Measurements from ENCODE around the gene CAMLG. TPM values are rescaled to one million over a fixed set of nuclear protein-coding genes. Genes with fewer than 3 reads are reported as not detected.
A peak's percentile ranks its signal among the peaks of the same experiment; 100 is the strongest.

The CAMLG gene
- polyA plus RNA-seq, 1 of the 3 experiments (the other 2 are of a cell fraction), result 16.9 TPM

DNA sequence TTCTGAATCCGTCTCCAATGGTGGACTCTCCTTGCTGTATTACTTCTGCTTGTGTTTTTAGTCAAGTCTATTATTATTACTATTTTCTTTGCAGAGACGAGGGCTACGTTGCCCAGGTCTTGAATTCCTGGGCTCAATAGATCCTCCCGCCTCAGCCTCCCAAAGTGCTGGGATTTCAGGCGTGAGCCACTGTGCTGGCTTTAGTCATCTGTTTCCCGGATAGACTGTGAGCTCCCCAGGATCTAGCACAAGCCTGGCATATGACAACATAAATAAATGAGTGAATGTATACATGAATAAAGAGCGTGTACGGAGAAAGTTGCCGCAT, 19.8 kb downstream of the CAMLG start:
- whole genome bisulfite sequencing (ENCODE audit: low lambda C conversion rate), result 31% methylated on average over 9 of the region's 9 CpGs
- H3K4me2 ChIP-seq, result peak overlapping the region; percentile 83
- H3K4me1 ChIP-seq (ENCODE audit: control insufficient read depth in 1 of 2, insufficient read depth in 2 of 2, low read depth in 1 of 2, low read length in 1 of 2), result peaks cover 6 to 9% of the 10 kb centered on the region in 2 experiments; a peak in 3 of 4 replicates
- no peak for DNase-seq
- TF ChIP-seq, protein P1, sequence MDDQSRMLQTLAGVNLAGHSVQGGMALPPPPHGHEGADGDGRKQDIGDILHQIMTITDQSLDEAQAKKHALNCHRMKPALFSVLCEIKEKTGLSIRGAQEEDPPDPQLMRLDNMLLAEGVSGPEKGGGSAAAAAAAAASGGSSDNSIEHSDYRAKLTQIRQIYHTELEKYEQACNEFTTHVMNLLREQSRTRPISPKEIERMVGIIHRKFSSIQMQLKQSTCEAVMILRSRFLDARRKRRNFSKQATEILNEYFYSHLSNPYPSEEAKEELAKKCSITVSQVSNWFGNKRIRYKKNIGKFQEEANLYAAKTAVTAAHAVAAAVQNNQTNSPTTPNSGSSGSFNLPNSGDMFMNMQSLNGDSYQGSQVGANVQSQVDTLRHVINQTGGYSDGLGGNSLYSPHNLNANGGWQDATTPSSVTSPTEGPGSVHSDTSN (IDR thresholded peaks at IDR 0.05), result no peak
- peak; percentile 66; the same call in 1 of the 2 replicates for TF ChIP-seq RFX5 (IDR thresholded peaks at IDR 0.05; ENCODE audit: low read length)
- peak overlapping the region; percentile 37 to 58; a peak in 3 of 4 replicates for H3K27ac ChIP-seq (ENCODE audit: low read depth in 2 of 2, low read length in 1 of 2)
- no peaks in the 10 kb centered on the region for H3K36me3 ChIP-seq (replicated peaks in 1 of 2; ENCODE audit: control insufficient read depth in 1 of 2, insufficient read depth in 2 of 2, low read length in 1 of 2)
- H3F3A ChIP-seq (replicated peaks; ENCODE audit: insufficient read depth), result peaks cover 9% of the 10 kb centered on the region
- no peaks in the 10 kb centered on the region for H3K9me3 ChIP-seq
- ChIA-PET POLR2A (interaction anchor here (0.6 to 3.3 kb wide), 9 partner anchors 14 to 532 kb away, joined by 3 to 12 read pairs (median 3); partner anchors contain the start of genes CAMLG, PCBD2, PPP2CA and TXNDC15), CTCF (interaction anchor here (0.5 to 3.0 kb wide), 16 partner anchors 9 to 171 kb away, joined by 3 to 16 read pairs (median 4); partner anchors contain the start of genes CAMLG and PCBD2)
- peak overlapping the region; percentile 87; the same call in 1 of the 2 replicates for H3K9ac ChIP-seq
- no peaks in the 10 kb centered on the region for H3K9me2 ChIP-seq
- peaks cover 46% of the 10 kb centered on the region for H3K79me2 ChIP-seq (ENCODE audit: insufficient read depth)
- H2AFZ ChIP-seq (ENCODE audit: low read depth), result peak overlapping the region; percentile 93
- H3K27me3 ChIP-seq (ENCODE audit: insufficient read depth), result no peaks in the 10 kb centered on the region
- H3K4me3 ChIP-seq (ENCODE audit: low read depth in 2 of 2, low read length in 1 of 2), result peak overlapping the region; percentile 79 to 98
- H4K20me1 ChIP-seq (ENCODE audit: insufficient read depth), result peaks cover 24% of the 10 kb centered on the region

DNA sequence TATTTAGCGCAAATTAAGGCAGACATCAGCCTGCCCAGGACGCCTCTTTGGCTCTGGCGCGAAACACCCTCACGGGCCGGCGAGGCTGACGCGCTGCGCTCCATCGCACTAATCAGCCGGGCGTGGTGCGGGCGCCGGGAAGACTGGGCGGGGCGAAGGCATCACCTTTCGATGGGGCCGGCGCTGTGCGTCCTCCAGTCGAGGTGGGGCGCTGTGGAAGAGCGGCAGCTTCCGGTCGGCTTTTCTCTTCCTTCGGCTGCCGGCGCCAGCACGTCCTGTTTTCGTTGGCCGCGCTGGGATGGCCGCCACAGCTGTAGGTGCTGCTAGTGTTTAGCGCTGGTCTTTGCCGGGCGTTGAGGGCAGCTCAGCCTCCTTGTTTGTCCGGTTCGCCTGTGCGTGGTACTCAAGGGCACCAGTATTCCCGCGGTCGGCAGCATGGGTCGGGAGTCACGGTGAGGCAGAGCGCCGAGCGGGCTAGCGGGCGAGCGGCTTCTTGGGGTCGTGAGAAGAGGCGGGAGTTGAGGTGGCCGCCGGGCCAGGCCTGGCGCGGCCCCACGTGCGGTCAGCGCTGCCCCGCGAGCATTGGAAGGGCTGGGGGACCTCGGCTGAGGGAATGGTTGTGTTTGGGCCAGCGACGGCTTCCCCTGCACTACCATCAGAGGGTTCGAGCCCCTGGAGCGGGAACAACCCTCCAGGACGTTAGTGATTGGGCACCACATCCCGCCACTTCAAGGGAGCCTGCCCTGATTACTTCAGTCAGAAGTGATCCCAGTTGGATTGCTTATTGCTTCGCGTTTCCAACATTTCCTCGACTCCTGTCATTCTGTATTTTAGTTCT, 20.4 kb downstream of the CAMLG start, which contains the start of gene DDX46:
Gene DDX46, plus strand, starts transcription at position 276 of the 838 bp plus-strand sequence. Its CDS starts 160 bp downstream, at position 436.
- WGBS (ENCODE audit: low lambda C conversion rate), result under 1% methylated on average over 28 of the region's 73 CpGs
- H3K9me2 ChIP-seq, result no peaks in the 10 kb centered on the region
- peak within 1 kb of the TSS; percentile 93 for H2AFZ ChIP-seq (ENCODE audit: low read depth)
- peak; percentile 97 for DNase-seq
- H3K27ac ChIP-seq (ENCODE audit: low read depth in 2 of 2, low read length in 1 of 2), result peak within 1 kb of the TSS; percentile 72 to 76
- peaks cover 0 to 1% of the 10 kb centered on the region in 2 experiments for H3K36me3 ChIP-seq (replicated peaks in 1 of 2; ENCODE audit: control insufficient read depth in 1 of 2, insufficient read depth in 2 of 2, low read length in 1 of 2)
- no peaks in the 10 kb centered on the region for H3K9me3 ChIP-seq
- H3K9ac ChIP-seq, result peak within 1 kb of the TSS; percentile 87
- peaks cover 9% of the 10 kb centered on the region for H3F3A ChIP-seq (replicated peaks; ENCODE audit: insufficient read depth)
- peaks cover 6 to 9% of the 10 kb centered on the region in 2 experiments; a peak in 3 of 4 replicates for H3K4me1 ChIP-seq (ENCODE audit: control insufficient read depth in 1 of 2, insufficient read depth in 2 of 2, low read depth in 1 of 2, low read length in 1 of 2)
- peaks cover 51% of the 10 kb centered on the region for H3K79me2 ChIP-seq (ENCODE audit: insufficient read depth)
- H3K4me2 ChIP-seq, result peak within 1 kb of the TSS; percentile 83
- peak within 1 kb of the TSS; percentile 79 to 98 for H3K4me3 ChIP-seq (ENCODE audit: low read depth in 2 of 2, low read length in 1 of 2)
- ChIA-PET CTCF (interaction anchor here (0.5 to 3.0 kb wide), 15 partner anchors 8 to 578 kb away, joined by 3 to 16 read pairs (median 5); partner anchors contain the start of genes CAMLG and PCBD2), POLR2A (interaction anchor here (0.6 to 3.3 kb wide), 9 partner anchors 15 to 533 kb away, joined by 3 to 12 read pairs (median 3); partner anchors contain the start of genes CAMLG, PCBD2, PPP2CA and TXNDC15)
- no peaks in the 10 kb centered on the region for H3K27me3 ChIP-seq (ENCODE audit: insufficient read depth)
- peaks cover 30% of the 10 kb centered on the region for H4K20me1 ChIP-seq (ENCODE audit: insufficient read depth)
- TF ChIP-seq MEF2A (IDR thresholded peaks at IDR 0.05; ENCODE audit: borderline replicate concordance, low read depth), result no peak
- TF ChIP-seq ELF1 (IDR thresholded peaks at IDR 0.05), result peak; percentile 68
- TF ChIP-seq, protein P2, sequence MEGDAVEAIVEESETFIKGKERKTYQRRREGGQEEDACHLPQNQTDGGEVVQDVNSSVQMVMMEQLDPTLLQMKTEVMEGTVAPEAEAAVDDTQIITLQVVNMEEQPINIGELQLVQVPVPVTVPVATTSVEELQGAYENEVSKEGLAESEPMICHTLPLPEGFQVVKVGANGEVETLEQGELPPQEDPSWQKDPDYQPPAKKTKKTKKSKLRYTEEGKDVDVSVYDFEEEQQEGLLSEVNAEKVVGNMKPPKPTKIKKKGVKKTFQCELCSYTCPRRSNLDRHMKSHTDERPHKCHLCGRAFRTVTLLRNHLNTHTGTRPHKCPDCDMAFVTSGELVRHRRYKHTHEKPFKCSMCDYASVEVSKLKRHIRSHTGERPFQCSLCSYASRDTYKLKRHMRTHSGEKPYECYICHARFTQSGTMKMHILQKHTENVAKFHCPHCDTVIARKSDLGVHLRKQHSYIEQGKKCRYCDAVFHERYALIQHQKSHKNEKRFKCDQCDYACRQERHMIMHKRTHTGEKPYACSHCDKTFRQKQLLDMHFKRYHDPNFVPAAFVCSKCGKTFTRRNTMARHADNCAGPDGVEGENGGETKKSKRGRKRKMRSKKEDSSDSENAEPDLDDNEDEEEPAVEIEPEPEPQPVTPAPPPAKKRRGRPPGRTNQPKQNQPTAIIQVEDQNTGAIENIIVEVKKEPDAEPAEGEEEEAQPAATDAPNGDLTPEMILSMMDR (IDR thresholded peaks at IDR 0.05), result peak; percentile 76
- peak; percentile 86; the same call in 1 of the 2 replicates for TF ChIP-seq MXI1 (IDR thresholded peaks at IDR 0.05; ENCODE audit: low read depth, low read length)
- peak; percentile 96 for TF ChIP-seq GABPA (IDR thresholded peaks at IDR 0.05; ENCODE audit: low read depth)
- TF ChIP-seq EP300 (IDR thresholded peaks at IDR 0.05; ENCODE audit: borderline replicate concordance in 1 of 2, low read depth in 1 of 2, low read length in 1 of 2), result no peak
- no peak for TF ChIP-seq TCF12 (IDR thresholded peaks at IDR 0.05)
- TF ChIP-seq EZH2phosphoT487 (IDR thresholded peaks at IDR 0.05; ENCODE audit: borderline replicate concordance, low read depth), result no peak
- TF ChIP-seq TAF1 (IDR thresholded peaks at IDR 0.05; ENCODE audit: borderline replicate concordance, low read depth, low read length), result peak; percentile 91; the same call in 1 of the 2 replicates
- TF ChIP-seq, protein P3, sequence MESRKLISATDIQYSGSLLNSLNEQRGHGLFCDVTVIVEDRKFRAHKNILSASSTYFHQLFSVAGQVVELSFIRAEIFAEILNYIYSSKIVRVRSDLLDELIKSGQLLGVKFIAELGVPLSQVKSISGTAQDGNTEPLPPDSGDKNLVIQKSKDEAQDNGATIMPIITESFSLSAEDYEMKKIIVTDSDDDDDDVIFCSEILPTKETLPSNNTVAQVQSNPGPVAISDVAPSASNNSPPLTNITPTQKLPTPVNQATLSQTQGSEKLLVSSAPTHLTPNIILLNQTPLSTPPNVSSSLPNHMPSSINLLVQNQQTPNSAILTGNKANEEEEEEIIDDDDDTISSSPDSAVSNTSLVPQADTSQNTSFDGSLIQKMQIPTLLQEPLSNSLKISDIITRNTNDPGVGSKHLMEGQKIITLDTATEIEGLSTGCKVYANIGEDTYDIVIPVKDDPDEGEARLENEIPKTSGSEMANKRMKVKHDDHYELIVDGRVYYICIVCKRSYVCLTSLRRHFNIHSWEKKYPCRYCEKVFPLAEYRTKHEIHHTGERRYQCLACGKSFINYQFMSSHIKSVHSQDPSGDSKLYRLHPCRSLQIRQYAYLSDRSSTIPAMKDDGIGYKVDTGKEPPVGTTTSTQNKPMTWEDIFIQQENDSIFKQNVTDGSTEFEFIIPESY (IDR thresholded peaks at IDR 0.05; ENCODE audit: borderline replicate concordance, low read depth), result 0 out of 2 replicates have a peak, but pooled peaks have one; percentile 23
- no peak for TF ChIP-seq FOXM1 (IDR thresholded peaks at IDR 0.05; ENCODE audit: low read depth)
- TF ChIP-seq, protein P4, sequence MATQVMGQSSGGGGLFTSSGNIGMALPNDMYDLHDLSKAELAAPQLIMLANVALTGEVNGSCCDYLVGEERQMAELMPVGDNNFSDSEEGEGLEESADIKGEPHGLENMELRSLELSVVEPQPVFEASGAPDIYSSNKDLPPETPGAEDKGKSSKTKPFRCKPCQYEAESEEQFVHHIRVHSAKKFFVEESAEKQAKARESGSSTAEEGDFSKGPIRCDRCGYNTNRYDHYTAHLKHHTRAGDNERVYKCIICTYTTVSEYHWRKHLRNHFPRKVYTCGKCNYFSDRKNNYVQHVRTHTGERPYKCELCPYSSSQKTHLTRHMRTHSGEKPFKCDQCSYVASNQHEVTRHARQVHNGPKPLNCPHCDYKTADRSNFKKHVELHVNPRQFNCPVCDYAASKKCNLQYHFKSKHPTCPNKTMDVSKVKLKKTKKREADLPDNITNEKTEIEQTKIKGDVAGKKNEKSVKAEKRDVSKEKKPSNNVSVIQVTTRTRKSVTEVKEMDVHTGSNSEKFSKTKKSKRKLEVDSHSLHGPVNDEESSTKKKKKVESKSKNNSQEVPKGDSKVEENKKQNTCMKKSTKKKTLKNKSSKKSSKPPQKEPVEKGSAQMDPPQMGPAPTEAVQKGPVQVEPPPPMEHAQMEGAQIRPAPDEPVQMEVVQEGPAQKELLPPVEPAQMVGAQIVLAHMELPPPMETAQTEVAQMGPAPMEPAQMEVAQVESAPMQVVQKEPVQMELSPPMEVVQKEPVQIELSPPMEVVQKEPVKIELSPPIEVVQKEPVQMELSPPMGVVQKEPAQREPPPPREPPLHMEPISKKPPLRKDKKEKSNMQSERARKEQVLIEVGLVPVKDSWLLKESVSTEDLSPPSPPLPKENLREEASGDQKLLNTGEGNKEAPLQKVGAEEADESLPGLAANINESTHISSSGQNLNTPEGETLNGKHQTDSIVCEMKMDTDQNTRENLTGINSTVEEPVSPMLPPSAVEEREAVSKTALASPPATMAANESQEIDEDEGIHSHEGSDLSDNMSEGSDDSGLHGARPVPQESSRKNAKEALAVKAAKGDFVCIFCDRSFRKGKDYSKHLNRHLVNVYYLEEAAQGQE (IDR thresholded peaks at IDR 0.05; ENCODE audit: low read depth, low read length), result peak; percentile 70
- TF ChIP-seq GATA2 (CRISPR knock-in tag; IDR thresholded peaks at IDR 0.05), result no peak
- TF ChIP-seq, protein P5, sequence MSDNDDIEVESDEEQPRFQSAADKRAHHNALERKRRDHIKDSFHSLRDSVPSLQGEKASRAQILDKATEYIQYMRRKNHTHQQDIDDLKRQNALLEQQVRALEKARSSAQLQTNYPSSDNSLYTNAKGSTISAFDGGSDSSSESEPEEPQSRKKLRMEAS (IDR thresholded peaks at IDR 0.05; ENCODE audit: low read depth), result peak; percentile 91
